T47D (cell line): ENCODE results near the gene KIF26A.

Source experiments
- DNase-seq, 2 experiments: peaks; one replicate each; pipeline versions ENCODE4 v3.0.0 to v3.0.0-alpha.2; 2011 to 2012; ENCODE audit warnings: low read depth in 1 of 2, low spot score in 1 of 2
- JUND ChIP-seq: IDR thresholded peaks from 2 replicates; pipeline ENCODE4 v1.6.1; 2012; ENCODE audit warnings: low read depth
- in situ Hi-C: cut with HindIII; loops from 2 replicates; pipeline ENCODE4 v1.10.0; 2016; ENCODE audit warnings: low sequenced_read_pairs, low pct_unique_long_range_greater_than_20kb

Gene KIF26A

GRCh38 chr14:104111301-104112112 lies 26.9 kb upstream of the KIF26A start:
- no peak for TF ChIP-seq JUND
- in situ Hi-C loops, result no loop called here
- no peak for DNase-seq

GRCh38 chr14:104112113-104112505 lies 26.3 kb upstream of the KIF26A start:
- DNase-seq, result peak in 1 of 2 experiments; percentile 25
- in situ Hi-C loops, result no loop called here
- no peak for TF ChIP-seq JUND

- in situ Hi-C loops, result no loop called here
- TF ChIP-seq JUND, result no peak
These were observed 25.5 kb upstream of the KIF26A start for GRCh38 chr14:104112609-104113571.

GRCh38 chr14:104113631-104114420 lies 24.6 kb upstream of the KIF26A start:
- in situ Hi-C loops, result no loop called here
- DNase-seq, result no peak

More at GRCh38 chr14:104112609-104113571, 25.5 kb upstream of the KIF26A start:
- no peak for DNase-seq

GRCh38 chr14:104114421-104115130 lies 23.8 kb upstream of the KIF26A start:
- no peak for TF ChIP-seq JUND
- in situ Hi-C loops, result no loop called here
- no peak for DNase-seq

More at GRCh38 chr14:104113631-104114420, 24.6 kb upstream of the KIF26A start:
- TF ChIP-seq JUND, result no peak

GRCh38 chr14:104115131-104115600 lies 23.2 kb upstream of the KIF26A start:
- DNase-seq, result no peak
- in situ Hi-C loops, result no loop called here
- no peak for TF ChIP-seq JUND

- in situ Hi-C loops, result no loop called here
- TF ChIP-seq JUND, result no peak
- DNase-seq, result no peak
These were observed 22.6 kb upstream of the KIF26A start for GRCh38 chr14:104115691-104116287.

GRCh38 chr14:104116288-104116755 lies 22.1 kb upstream of the KIF26A start:
- peak in 1 of 2 experiments; percentile 71 for DNase-seq
- TF ChIP-seq JUND, result no peak
- in situ Hi-C loops, result no loop called here

GRCh38 chr14:104116756-104117340 lies 21.5 kb upstream of the KIF26A start:
- DNase-seq, result peak; percentile 92 to 93
- TF ChIP-seq JUND, result no peak
- in situ Hi-C loops, result no loop called here

- peak in 1 of 2 experiments; percentile 56 for DNase-seq
- in situ Hi-C loops, result no loop called here
- no peak for TF ChIP-seq JUND
These were observed 20.9 kb upstream of the KIF26A start for GRCh38 chr14:104117341-104118005.
